WTC11 (cell line): ENCODE data around the gene MS4A15. TPM values are rescaled to one million over a fixed set of nuclear protein-coding genes. Genes with fewer than 3 reads are reported as not detected.

Experiments used
- ATAC-seq: fragments of 200-7000 bp; cut with Tn5 transposase; 2 replicates; pipeline ENCODE4 v1.10.0; 2021; ENCODE audit warnings: mild to moderate bottlenecking, moderate library complexity
- CTCF ChIA-PET: fragments of 300-600 bp; sonication (Branson Sonifier 250); formaldehyde crosslinking; loops from one replicate; lab custom pipeline; 2021; ENCODE audit warnings: antibody characterized with exemption; lab: Charles Lee
- POLR2A ChIA-PET: fragments of 350-600 bp; sonication (Branson Sonifier 250); formaldehyde crosslinking; loops from one replicate; lab custom pipeline; 2021; ENCODE audit warnings: antibody characterized with exemption; lab: Charles Lee
- DNase-seq: peaks from one replicate; pipeline ENCODE4 v3.0.0; 2021; ENCODE audit warnings: low spot score
- H3K27ac Mint-ChIP-seq: 2 replicates; pipeline ENCODE4 v1.8.0; 2021; ENCODE audit warnings: mixed read lengths
- H3K27me3 Mint-ChIP-seq: 2 replicates; pipeline ENCODE4 v1.8.0; 2021; ENCODE audit warnings: low read depth, mild to moderate bottlenecking, moderate library complexity, mixed read lengths
- H3K36me3 Mint-ChIP-seq: 2 replicates; pipeline ENCODE4 v1.8.0; 2021; ENCODE audit warnings: mixed read lengths
- H3K4me1 Mint-ChIP-seq: 2 replicates; pipeline ENCODE4 v1.8.0; 2022; ENCODE audit warnings: mixed read lengths
- H3K4me3 Mint-ChIP-seq: 2 replicates; pipeline ENCODE4 v1.8.0; 2021; ENCODE audit warnings: mild to moderate bottlenecking, moderate library complexity, mixed read lengths
- H3K9me3 Mint-ChIP-seq: 2 replicates; pipeline ENCODE4 v1.8.0; 2021; ENCODE audit warnings: mixed read lengths
- GABPB1 ChIP-seq: sonication (generic); formaldehyde crosslinking; IDR thresholded peaks from 2 replicates; pipeline ENCODE4 v1.8.1; 2023; ENCODE audit warnings: mild to moderate bottlenecking, missing genetic modification reagents
- HMGA2 ChIP-seq: fragments of 250-450 bp; sonication (Bioruptor Pico); IDR thresholded peaks from 2 replicates; pipeline ENCODE4 v1.4.0; 2021; ENCODE audit warnings: mild to moderate bottlenecking, moderate library complexity
- NR2C2 ChIP-seq: sonication (generic); formaldehyde crosslinking; IDR thresholded peaks from 2 replicates; pipeline ENCODE4 v1.8.0; 2022; ENCODE audit warnings: mild to moderate bottlenecking, missing genetic modification reagents
- TEAD1 ChIP-seq: sonication (generic); formaldehyde crosslinking; IDR thresholded peaks from 2 replicates; pipeline ENCODE4 v1.8.0; 2022; ENCODE audit warnings: mild to moderate bottlenecking, missing genetic modification reagents
- ZNF232 ChIP-seq: sonication (generic); formaldehyde crosslinking; IDR thresholded peaks from 2 replicates; pipeline ENCODE4 v1.8.0; 2022; ENCODE audit warnings: mild to moderate bottlenecking, missing genetic modification reagents
- total RNA-seq: library from RNA; stranded (reverse); gene quantifications from 3 replicates; pipeline ENCODE4 v1.2.3, GENCODE V29; 2021
- TF ChIP-seq, protein P1 (sequence below): sonication (generic); formaldehyde crosslinking; IDR thresholded peaks from 2 replicates; pipeline ENCODE4 v1.8.0; 2023; ENCODE audit warnings: mild to moderate bottlenecking, missing genetic modification reagents
- TF ChIP-seq, protein P2 (sequence below): sonication (generic); formaldehyde crosslinking; IDR thresholded peaks from 2 replicates; pipeline ENCODE4 v1.8.1; 2023; ENCODE audit warnings: mild to moderate bottlenecking, moderate library complexity, missing genetic modification reagents
- TF ChIP-seq, protein P3 (sequence below): sonication (generic); formaldehyde crosslinking; IDR thresholded peaks from 2 replicates; pipeline ENCODE4 v1.8.1; 2023; ENCODE audit warnings: mild to moderate bottlenecking, missing genetic modification reagents, moderate library complexity
- TF ChIP-seq, protein P4 (sequence below): fragments of 250-450 bp; sonication (Bioruptor Pico); IDR thresholded peaks from 2 replicates; pipeline ENCODE4 v1.9.0; 2021; ENCODE audit warnings: mild to moderate bottlenecking, borderline replicate concordance
- TF ChIP-seq, protein P5 (sequence below): sonication (generic); formaldehyde crosslinking; IDR thresholded peaks from 2 replicates; pipeline ENCODE4 v1.8.0; 2023; ENCODE audit warnings: missing genetic modification reagents, mild to moderate bottlenecking, borderline replicate concordance
- TF ChIP-seq, protein P6 (sequence below): fragments of 250-450 bp; sonication (Bioruptor Pico); conservative IDR thresholded peaks from 2 replicates; pipeline ENCODE4 v1.9.0; 2021; ENCODE audit warnings: mild to moderate bottlenecking

MS4A15 gene
- total RNA-seq, 1 experiment from 2014 or later: 0.09 TPM

DNA sequence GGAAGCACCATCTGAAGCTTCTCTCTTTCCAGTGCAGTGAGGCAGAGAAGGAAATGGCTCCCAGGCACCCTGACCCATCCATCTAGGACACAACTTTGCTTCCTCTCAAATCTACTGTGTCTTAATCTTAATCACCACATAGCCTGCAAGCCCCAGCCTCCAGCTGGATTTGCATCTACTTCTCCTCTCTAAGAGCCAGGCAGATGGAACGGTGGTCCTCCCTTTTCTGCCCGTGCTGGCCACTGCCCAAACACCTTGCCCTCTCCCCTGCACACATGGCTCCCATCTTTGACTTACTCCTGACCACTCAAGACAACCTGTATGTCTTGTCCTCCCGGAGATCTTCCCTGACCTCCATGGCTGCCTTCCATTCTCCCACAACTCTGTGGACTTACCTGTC is 35.9 kb downstream of the MS4A15 start:
- H3K36me3 Mint-ChIP-seq: peaks cover 23% of the 10 kb centered on the region
- CTCF ChIA-PET: no interaction called here
- H3K9me3 Mint-ChIP-seq: peaks cover 49% of the 10 kb centered on the region
- no peak for ATAC-seq
- no peak for TF ChIP-seq TEAD1
- POLR2A ChIA-PET: no interaction called here
- no peak overlapping the region for H3K4me3 Mint-ChIP-seq
- H3K27me3 Mint-ChIP-seq: peaks cover 19% of the 10 kb centered on the region
- no peak for DNase-seq
- no peaks in the 10 kb centered on the region for H3K4me1 Mint-ChIP-seq
- no peak overlapping the region for H3K27ac Mint-ChIP-seq

DNA sequence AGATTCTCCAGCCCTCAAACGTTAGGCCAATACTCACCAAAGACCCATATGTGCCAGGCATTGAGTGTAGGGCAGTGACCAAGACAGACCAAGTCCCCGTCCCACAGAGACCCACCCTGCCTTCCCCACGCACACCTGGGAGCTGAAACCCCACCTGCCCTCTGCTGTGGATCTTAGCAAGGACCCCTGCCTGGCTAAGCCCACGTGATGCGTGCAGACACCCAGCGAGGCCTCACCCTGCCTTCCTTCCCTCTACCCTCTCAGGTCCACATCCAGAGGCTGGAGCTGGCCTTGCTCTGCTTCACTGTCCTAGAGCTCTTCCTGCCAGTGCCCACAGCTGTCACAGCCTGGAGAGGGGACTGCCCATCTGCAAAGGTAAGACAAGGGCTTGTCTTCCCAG is 38.6 kb downstream of the MS4A15 start:
- POLR2A ChIA-PET: no interaction called here
- Mint-ChIP-seq H3K9me3 (peaks cover 41% of the 10 kb centered on the region), H3K27me3 (peaks cover 23% of the 10 kb centered on the region), H3K36me3 (peaks cover 23% of the 10 kb centered on the region), H3K4me3 (no peak overlapping the region), H3K4me1 (no peaks in the 10 kb centered on the region), H3K27ac (no peak overlapping the region)
- CTCF ChIA-PET: no interaction called here
- DNase-seq (no peak), ATAC-seq (no peak)
- TF ChIP-seq, protein P1, sequence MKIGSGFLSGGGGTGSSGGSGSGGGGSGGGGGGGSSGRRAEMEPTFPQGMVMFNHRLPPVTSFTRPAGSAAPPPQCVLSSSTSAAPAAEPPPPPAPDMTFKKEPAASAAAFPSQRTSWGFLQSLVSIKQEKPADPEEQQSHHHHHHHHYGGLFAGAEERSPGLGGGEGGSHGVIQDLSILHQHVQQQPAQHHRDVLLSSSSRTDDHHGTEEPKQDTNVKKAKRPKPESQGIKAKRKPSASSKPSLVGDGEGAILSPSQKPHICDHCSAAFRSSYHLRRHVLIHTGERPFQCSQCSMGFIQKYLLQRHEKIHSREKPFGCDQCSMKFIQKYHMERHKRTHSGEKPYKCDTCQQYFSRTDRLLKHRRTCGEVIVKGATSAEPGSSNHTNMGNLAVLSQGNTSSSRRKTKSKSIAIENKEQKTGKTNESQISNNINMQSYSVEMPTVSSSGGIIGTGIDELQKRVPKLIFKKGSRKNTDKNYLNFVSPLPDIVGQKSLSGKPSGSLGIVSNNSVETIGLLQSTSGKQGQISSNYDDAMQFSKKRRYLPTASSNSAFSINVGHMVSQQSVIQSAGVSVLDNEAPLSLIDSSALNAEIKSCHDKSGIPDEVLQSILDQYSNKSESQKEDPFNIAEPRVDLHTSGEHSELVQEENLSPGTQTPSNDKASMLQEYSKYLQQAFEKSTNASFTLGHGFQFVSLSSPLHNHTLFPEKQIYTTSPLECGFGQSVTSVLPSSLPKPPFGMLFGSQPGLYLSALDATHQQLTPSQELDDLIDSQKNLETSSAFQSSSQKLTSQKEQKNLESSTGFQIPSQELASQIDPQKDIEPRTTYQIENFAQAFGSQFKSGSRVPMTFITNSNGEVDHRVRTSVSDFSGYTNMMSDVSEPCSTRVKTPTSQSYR (CRISPR knock-in tag): no peak
- TF ChIP-seq, protein P2, sequence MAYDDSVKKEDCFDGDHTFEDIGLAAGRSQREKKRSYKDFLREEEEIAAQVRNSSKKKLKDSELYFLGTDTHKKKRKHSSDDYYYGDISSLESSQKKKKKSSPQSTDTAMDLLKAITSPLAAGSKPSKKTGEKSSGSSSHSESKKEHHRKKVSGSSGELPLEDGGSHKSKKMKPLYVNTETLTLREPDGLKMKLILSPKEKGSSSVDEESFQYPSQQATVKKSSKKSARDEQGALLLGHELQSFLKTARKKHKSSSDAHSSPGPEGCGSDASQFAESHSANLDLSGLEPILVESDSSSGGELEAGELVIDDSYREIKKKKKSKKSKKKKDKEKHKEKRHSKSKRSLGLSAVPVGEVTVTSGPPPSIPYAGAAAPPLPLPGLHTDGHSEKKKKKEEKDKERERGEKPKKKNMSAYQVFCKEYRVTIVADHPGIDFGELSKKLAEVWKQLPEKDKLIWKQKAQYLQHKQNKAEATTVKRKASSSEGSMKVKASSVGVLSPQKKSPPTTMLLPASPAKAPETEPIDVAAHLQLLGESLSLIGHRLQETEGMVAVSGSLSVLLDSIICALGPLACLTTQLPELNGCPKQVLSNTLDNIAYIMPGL (CRISPR knock-in tag): no peak
- TF ChIP-seq, protein P3, sequence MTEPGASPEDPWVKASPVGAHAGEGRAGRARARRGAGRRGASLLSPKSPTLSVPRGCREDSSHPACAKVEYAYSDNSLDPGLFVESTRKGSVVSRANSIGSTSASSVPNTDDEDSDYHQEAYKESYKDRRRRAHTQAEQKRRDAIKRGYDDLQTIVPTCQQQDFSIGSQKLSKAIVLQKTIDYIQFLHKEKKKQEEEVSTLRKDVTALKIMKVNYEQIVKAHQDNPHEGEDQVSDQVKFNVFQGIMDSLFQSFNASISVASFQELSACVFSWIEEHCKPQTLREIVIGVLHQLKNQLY (CRISPR knock-in tag): no peak
- TF ChIP-seq NR2C2 (CRISPR knock-in tag): no peak
- no peak for TF ChIP-seq ZNF232 (CRISPR knock-in tag)
- TF ChIP-seq, protein P4, sequence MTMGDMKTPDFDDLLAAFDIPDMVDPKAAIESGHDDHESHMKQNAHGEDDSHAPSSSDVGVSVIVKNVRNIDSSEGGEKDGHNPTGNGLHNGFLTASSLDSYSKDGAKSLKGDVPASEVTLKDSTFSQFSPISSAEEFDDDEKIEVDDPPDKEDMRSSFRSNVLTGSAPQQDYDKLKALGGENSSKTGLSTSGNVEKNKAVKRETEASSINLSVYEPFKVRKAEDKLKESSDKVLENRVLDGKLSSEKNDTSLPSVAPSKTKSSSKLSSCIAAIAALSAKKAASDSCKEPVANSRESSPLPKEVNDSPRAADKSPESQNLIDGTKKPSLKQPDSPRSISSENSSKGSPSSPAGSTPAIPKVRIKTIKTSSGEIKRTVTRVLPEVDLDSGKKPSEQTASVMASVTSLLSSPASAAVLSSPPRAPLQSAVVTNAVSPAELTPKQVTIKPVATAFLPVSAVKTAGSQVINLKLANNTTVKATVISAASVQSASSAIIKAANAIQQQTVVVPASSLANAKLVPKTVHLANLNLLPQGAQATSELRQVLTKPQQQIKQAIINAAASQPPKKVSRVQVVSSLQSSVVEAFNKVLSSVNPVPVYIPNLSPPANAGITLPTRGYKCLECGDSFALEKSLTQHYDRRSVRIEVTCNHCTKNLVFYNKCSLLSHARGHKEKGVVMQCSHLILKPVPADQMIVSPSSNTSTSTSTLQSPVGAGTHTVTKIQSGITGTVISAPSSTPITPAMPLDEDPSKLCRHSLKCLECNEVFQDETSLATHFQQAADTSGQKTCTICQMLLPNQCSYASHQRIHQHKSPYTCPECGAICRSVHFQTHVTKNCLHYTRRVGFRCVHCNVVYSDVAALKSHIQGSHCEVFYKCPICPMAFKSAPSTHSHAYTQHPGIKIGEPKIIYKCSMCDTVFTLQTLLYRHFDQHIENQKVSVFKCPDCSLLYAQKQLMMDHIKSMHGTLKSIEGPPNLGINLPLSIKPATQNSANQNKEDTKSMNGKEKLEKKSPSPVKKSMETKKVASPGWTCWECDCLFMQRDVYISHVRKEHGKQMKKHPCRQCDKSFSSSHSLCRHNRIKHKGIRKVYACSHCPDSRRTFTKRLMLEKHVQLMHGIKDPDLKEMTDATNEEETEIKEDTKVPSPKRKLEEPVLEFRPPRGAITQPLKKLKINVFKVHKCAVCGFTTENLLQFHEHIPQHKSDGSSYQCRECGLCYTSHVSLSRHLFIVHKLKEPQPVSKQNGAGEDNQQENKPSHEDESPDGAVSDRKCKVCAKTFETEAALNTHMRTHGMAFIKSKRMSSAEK (CRISPR knock-in tag): no peak
- TF ChIP-seq, protein P5, sequence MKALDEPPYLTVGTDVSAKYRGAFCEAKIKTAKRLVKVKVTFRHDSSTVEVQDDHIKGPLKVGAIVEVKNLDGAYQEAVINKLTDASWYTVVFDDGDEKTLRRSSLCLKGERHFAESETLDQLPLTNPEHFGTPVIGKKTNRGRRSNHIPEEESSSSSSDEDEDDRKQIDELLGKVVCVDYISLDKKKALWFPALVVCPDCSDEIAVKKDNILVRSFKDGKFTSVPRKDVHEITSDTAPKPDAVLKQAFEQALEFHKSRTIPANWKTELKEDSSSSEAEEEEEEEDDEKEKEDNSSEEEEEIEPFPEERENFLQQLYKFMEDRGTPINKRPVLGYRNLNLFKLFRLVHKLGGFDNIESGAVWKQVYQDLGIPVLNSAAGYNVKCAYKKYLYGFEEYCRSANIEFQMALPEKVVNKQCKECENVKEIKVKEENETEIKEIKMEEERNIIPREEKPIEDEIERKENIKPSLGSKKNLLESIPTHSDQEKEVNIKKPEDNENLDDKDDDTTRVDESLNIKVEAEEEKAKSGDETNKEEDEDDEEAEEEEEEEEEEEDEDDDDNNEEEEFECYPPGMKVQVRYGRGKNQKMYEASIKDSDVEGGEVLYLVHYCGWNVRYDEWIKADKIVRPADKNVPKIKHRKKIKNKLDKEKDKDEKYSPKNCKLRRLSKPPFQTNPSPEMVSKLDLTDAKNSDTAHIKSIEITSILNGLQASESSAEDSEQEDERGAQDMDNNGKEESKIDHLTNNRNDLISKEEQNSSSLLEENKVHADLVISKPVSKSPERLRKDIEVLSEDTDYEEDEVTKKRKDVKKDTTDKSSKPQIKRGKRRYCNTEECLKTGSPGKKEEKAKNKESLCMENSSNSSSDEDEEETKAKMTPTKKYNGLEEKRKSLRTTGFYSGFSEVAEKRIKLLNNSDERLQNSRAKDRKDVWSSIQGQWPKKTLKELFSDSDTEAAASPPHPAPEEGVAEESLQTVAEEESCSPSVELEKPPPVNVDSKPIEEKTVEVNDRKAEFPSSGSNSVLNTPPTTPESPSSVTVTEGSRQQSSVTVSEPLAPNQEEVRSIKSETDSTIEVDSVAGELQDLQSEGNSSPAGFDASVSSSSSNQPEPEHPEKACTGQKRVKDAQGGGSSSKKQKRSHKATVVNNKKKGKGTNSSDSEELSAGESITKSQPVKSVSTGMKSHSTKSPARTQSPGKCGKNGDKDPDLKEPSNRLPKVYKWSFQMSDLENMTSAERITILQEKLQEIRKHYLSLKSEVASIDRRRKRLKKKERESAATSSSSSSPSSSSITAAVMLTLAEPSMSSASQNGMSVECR (CRISPR knock-in tag): no peak
- no peak for TF ChIP-seq HMGA2
- no peak for TF ChIP-seq GABPB1 (CRISPR knock-in tag)
- TF ChIP-seq, protein P6, sequence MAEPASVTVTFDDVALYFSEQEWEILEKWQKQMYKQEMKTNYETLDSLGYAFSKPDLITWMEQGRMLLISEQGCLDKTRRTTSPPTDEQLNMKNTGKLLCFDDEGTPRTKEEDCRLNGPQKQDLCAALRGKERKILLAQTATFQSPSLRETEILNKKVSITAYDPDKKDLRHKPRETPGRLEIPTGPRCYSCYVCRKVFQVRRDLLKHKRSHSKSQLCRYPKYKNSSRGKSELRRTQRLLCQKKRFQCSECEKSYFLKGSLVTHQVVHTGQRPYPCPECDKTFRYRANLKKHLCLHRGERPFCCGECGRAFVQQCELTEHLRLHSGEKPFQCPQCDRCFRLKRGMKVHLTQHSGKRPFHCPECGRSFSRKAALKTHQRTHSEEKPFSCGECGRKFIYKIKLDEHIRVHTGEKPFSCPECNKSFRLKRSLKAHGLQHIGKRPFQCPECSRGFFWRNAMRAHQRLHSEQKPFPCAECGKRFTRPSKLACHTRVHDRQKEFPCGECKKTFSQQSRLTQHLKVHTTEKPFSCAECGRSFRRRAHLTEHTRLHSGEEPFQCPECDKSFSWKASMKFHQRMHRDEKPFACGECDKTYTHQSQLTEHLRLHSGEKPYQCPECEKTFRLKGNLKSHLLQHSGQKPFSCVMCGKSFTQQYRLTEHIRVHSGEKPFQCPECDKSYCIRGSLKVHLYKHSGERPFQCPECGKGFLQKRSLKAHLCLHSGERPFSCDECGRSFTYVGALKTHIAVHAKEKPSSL (CRISPR knock-in tag): no peak
